ENCODE data around the gene CAMTA1.

CAMTA1 gene

DNA sequence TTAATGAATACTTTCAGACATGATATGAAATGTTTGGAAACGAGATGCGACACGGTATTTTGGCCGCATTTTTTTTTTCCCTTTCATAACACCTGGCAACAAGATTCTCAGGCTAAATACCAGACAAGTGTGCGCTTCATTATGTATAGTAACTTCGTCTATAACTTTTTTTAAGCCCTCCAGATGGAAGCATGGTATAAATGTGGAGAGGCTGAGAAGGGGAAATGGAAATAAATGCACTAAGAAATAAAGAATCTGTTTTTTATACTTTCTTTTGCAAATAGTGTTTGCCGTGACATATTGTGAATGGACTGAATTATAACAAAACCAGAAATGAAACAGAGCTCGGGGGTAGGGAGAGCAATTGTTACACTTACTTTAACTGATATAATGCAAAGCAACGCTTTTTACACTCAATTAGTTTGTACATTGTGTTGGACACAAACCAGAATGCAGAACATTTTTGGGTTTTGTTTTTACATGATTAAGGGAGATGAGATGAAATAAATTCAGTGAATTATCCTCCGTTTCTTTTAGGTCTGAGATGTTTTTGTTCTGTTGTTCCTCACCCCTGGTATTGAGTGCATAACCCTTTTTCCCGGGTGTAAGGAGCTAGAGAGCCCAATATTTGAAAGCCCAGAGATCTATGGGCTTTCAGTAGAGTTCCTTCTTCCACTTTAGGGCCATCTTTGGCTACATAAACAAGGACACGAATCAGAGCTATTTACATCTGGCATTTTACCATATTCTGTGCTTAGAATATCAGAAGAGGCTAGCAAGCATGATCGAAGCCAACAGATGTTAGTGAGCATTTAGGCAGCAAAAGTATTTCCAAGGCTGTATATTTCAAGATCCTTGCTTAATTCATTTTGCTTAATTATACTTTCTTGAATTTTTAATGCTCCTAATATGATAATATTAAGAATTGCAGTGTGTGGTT is 478.0 kb downstream of the CAMTA1 start:
- DNase-seq (ENCODE audit: low spot score), result no peak
- in situ Hi-C loops (cut with MboI; ENCODE audit: low sequenced_read_pairs, unreplicated experiment), result no loop called here

DNA sequence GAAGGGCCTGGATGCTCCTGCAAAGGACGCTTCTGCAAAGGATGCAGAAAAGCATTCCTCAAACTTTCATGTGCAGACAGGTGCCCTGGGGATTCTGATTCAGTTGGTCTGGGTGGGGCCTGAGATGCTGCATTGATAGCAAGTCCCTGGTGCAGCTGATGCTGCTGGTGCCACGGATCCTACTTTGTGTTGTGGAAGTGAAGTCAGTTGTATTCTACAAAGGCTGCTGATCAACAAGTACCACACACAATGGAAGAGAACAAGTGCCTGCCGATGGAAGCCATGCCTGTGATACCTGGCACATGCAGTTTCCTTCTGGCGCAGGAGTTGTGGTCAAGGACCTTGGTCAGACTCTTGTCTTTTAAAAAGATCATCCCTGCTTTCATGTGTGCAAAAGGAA is 478.8 kb downstream of the CAMTA1 start:
- DNase-seq (ENCODE audit: low spot score), result no peak
- TF ChIP-seq, protein P1, sequence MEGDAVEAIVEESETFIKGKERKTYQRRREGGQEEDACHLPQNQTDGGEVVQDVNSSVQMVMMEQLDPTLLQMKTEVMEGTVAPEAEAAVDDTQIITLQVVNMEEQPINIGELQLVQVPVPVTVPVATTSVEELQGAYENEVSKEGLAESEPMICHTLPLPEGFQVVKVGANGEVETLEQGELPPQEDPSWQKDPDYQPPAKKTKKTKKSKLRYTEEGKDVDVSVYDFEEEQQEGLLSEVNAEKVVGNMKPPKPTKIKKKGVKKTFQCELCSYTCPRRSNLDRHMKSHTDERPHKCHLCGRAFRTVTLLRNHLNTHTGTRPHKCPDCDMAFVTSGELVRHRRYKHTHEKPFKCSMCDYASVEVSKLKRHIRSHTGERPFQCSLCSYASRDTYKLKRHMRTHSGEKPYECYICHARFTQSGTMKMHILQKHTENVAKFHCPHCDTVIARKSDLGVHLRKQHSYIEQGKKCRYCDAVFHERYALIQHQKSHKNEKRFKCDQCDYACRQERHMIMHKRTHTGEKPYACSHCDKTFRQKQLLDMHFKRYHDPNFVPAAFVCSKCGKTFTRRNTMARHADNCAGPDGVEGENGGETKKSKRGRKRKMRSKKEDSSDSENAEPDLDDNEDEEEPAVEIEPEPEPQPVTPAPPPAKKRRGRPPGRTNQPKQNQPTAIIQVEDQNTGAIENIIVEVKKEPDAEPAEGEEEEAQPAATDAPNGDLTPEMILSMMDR (IDR thresholded peaks at IDR 0.05; ENCODE audit: borderline replicate concordance, control extremely low read depth, extremely low read depth, insufficient read depth, missing control alignments), result no peak
- in situ Hi-C loops (cut with MboI; ENCODE audit: low sequenced_read_pairs, unreplicated experiment), result no loop called here

More for the DNA sequence above, 478.0 kb downstream of the CAMTA1 start:
- TF ChIP-seq, protein P1 (IDR thresholded peaks at IDR 0.05; ENCODE audit: borderline replicate concordance, control extremely low read depth, extremely low read depth, insufficient read depth, missing control alignments), result no peak

DNA sequence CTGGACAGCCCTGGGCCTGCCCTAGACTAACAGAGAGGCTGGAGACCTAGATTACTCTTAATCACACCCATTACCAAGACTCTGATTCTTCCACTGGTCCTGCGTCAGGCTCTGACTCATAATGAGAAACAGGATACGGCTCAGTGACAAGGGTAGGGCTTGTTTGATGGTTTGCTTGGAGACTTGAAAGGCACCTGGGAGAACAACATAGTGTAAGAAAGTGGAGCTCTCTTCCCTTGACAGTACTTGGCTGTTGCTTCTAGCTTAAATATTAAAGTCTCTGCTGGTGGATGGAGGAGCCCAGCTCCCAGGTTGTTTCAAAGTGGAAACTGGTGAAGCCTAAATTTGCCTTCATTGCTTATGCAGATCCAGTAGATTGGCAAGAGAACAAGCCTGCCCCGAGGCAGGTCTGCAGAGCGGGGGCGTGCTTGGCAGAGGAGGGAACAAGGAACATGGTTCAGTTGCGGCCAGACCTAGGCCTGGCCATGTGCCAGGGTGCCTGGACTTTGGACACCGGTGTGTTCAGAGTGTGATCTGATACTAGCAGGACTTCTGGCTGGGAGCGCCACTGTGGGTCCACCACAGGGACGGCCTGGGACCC is 480.6 kb downstream of the CAMTA1 start:
- in situ Hi-C loops (cut with MboI; ENCODE audit: low sequenced_read_pairs, unreplicated experiment), result no loop called here
- TF ChIP-seq, protein P1 (IDR thresholded peaks at IDR 0.05; ENCODE audit: borderline replicate concordance, control extremely low read depth, extremely low read depth, insufficient read depth, missing control alignments), result no peak
- peak; percentile 20 for DNase-seq (ENCODE audit: low spot score)

DNA sequence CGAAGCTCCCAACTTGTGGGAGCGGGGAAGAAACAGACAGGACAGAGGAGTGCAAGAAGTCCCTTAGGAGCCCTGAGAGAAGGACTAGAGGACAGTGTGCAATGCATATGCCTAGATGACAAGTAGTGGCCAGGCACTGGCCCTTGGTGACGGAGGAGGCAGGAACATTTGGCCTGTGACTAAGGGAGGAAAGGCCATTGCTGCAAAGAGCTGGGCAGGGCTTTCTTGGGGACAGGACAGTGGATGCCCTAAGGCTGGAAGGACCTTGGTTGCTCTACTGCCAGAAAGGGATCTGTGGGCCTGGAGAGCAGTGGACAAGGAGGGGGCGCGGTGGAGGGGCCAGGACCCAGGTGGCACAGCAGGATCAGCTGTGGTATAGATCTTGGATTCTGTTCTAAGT is 481.3 kb downstream of the CAMTA1 start:
- DNase-seq (ENCODE audit: low spot score), result no peak
- in situ Hi-C loops (cut with MboI; ENCODE audit: low sequenced_read_pairs, unreplicated experiment), result no loop called here
- TF ChIP-seq, protein P1 (IDR thresholded peaks at IDR 0.05; ENCODE audit: borderline replicate concordance, control extremely low read depth, extremely low read depth, insufficient read depth, missing control alignments), result no peak

DNA sequence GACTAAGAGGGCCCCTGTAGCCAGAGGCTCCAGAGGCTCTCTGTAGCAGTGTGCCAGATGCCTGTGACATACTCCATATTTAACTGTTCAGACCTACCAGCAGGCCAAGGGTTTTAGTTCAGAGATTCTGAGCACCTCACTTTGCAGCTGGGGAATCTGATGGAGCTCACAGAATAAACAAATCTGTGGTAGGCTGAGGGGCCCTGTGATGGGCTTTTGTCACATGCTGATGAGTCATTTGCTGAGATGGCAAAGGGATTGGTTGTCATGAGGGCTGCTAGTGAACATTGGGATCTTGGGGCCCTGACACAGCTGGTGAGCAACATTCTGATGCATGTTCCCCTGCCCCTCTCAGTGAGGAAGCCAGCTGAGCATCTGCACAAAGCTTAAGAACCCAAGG is 482.2 kb downstream of the CAMTA1 start:
- in situ Hi-C loops (cut with MboI; ENCODE audit: low sequenced_read_pairs, unreplicated experiment), result no loop called here
- no peak for DNase-seq (ENCODE audit: low spot score)
- TF ChIP-seq, protein P1 (IDR thresholded peaks at IDR 0.05; ENCODE audit: borderline replicate concordance, control extremely low read depth, extremely low read depth, insufficient read depth, missing control alignments), result no peak

DNA sequence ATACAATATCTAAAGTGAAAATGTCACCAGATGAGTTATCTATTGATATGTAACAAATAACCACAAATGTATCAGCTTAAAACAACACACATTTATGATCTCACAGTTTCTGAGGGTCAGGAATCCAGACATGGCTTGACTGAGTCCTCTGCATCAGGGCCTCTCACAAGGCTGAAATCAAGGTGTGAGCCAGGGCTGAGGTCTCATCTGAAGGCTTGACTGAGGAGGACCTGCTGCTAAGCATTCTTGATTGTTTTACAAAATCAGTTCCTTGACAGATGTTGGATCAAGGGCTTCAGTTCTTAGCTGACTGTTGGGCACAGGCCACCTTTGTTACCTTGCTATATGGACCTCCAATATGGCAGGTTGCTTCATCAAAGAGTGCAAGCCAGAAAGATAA is 483.7 kb downstream of the CAMTA1 start:
- TF ChIP-seq, protein P1 (IDR thresholded peaks at IDR 0.05; ENCODE audit: borderline replicate concordance, control extremely low read depth, extremely low read depth, insufficient read depth, missing control alignments), result no peak
- in situ Hi-C loops (cut with MboI; ENCODE audit: low sequenced_read_pairs, unreplicated experiment), result no loop called here
- no peak for DNase-seq (ENCODE audit: low spot score)
